8988T (cell line): ENCODE data around the gene EARS2.
"Not testable (repeated sequence)": the region's sequence is repeated elsewhere in the genome, so short reads cannot be mapped to it uniquely, and the experiment has no call there.

Experiments
- DNase-seq: peaks from one replicate; pipeline ENCODE4 v3.0.0; 2011

Gene EARS2

DNA sequence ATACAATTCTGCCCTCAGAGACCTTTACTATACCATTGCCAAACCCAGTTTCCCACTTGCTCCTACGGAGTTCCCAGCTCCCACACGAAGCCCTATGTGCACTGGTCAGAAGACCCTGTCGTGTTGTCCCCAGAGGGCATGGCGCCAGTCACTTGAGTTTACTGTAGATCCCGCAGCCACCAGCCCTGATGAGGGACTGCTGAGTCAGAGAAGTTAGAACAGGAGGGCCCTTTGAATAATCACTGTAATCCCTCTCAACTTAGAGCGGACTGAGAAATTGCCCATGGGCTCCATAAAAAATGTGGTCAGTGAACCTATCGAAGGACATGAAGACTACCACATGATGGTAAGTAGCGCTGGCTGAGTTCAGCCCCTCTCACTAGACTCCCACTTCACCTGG, 9.6 kb upstream of the EARS2 start:
- DNase-seq: no peak

DNA sequence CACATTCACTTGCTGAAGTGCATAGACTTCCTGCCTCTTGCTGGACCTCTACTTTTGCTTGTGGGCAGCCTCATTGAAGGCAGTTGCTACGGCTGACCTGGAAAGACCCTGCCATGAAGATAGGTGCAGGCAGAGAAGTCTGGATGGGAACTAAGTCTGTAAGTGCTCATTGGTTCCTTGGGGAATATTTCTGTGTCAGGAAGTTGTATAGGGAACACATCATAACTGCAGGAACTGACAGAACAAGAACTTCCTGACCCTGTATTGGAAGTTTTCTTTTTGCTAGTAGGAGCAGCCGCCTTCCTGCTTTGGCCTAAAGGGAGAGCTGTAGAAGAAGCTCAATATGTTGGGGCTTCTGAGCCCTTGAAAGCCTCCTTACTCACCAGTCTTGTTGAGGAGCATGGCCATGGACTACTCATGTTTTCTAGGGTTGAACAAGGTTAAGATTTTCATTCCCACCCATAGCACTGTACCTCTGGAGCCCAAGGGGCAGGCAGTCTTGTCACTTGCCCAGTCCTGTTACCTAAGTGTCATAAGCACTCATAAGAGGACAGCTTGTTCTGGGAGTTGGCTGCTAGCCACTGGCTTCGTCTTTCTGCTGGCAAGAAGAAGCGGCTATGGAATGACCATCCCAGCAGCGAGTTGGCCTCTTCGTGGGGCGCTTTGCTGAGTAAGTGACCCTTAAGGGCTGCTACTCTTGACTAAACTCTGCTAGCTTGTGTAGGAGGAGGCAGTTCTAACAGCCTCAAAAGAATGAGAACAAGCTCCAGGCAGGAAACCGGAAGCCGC, 7.6 kb upstream of the EARS2 start:
- DNase-seq: no peak

DNA sequence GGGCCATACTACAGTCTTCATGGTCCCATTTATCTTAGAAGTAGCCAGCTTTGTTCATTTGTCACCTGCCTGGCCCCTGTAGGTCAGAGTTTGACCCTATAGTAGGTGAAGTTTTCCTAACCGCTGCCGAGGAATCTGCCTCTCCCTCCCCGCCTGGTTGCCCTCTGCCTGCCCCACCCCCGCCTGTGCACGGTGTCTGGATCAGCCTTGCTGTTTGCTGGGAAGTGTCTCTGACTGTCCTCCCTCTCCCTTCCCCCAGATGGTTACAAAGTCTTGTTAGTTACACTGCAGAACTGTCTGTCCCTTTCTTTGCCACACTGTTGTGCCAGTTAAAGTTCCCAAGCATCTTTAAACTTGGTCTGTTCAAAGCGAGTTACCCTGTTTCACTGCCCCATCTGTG, 6.0 kb upstream of the EARS2 start:
- DNase-seq: no peak

DNA sequence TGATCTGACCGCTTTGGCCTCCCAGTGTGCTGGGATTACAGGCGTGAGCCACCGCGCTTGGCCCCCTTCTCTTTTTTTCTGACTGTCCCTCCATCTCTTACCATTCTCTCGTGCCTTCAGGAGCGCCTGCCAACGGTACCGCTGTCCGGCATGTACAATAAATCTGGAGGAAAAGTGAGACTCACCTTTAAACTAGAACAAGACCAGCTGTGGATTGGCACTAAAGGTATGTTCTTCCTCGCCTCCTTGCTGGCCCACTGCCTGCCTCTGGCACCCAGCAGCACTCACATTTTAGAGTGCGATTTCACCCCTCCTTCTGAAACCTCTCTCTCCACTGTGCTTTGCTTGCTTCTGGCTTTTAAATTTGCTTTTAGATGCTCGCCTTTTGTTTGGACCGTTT, 5.4 kb upstream of the EARS2 start:
- no peak for DNase-seq

DNA sequence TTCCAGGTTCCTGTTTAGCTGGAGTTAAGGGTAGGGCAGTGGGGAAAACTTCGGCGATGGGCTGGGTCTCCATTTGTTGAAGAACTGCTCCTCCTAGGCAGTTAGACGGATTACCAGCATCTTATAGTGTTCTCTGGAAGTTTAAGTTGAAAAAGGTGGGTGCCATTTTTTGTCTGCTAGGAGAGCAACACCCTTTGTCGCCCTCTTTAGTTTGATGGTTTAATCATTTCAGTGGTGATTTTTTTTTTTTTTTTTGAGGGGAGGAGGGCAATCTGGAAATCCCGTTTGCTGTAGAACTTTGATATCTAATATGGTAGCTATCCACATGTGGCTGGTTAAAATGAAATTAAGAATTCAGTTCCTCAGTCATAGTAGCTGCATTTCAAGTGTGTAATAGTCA, 4.4 kb upstream of the EARS2 start:
- DNase-seq: no peak

DNA sequence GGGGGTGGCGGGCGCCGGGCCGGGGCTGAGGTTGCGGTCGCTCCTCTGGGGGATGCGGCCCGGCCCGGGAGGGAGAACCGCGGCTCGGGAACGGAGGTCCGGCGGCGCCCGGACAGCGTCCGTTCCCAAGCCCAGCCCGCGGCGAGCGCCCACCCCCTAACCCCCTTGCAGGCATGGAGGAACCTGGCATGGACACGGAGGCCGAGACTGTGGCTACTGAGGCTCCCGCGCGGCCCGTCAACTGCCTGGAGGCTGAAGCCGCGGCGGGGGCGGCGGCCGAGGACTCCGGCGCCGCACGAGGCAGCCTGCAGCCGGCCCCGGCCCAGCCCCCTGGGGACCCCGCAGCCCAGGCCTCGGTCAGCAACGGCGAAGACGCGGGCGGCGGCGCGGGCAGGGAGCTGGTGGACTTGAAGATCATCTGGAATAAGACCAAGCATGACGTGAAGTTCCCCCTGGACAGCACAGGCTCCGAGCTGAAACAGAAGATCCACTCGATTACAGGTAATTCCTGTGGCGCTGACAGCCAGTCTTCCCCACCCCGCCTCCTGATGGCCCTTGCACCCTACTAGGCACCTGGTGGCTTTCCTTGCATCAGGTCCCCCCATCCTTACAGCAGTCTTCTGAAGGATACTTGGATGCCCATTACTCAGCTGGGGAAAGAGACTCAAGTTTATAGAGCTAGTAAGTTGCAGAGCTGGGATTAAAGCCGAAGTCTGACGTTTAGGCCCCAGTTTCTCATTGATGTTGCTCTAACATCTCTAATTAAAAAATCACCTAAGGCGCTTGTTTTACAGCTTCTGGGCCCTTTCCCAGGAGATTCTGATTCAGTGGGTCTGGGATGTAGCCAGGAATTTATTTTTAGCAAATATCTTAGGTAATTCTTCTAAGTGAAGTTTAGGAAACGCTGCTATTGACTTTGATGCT, 891 bp upstream of the EARS2 start:
- DNase-seq: no peak

DNA sequence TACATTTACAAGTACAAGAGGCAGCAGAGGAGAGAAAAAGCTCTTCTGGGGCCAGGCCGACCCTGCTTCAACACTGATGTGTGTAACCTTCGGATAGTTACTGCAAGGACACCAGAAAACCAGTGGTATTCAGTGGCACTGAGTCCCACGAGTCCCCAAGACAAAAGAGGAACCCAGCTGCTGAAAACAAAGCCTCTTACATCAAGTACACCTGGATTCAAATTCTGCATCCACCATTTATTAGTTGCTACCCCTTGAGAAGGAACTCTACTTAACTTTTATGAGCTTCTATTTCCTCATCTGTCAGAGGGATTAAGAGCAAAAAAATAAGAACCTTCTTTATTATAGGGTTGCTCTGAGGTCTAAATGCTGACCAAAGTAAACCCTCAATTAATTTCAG, 2.6 kb downstream of the EARS2 start:
- no peak for DNase-seq

DNA sequence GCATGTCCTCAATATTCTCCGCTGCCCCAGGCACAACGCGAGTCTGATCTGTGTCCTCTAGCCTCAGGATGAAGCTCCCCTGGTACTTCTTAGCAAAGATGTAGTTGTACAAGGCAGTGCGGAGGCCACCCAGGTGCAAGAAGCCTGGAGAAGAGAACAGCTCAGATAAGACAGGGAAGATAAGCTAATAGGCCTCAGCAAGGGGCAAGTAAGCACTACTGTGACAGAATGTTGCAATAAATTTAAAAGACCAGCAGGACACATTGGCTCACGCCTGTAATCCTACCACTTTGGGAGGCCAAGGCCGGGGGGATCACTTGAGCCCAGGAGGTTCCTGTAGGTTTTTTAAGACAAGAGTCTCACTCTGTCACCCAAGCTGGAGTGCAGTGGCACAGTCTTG, 5.0 kb downstream of the EARS2 start:
- no peak for DNase-seq

DNA sequence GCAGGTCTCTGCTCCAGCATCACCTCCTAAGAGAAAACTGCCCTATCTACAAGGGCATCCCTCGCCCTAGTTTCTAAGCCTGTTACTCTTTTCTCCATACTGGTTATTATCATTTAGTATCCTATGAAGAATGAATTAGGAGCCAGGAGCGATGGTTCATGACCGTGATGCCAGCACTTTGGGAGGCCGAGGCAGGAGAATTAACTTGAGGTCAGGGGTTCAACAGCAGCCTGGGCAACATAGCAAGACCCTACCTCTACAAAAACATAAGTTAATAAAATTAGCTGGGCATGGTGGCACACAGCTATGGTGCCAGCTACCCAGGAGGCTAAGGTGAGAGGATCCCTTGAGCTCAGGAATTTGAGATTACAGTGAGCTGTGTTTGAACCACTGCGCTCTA, 7.2 kb downstream of the EARS2 start:
- no peak for DNase-seq

DNA sequence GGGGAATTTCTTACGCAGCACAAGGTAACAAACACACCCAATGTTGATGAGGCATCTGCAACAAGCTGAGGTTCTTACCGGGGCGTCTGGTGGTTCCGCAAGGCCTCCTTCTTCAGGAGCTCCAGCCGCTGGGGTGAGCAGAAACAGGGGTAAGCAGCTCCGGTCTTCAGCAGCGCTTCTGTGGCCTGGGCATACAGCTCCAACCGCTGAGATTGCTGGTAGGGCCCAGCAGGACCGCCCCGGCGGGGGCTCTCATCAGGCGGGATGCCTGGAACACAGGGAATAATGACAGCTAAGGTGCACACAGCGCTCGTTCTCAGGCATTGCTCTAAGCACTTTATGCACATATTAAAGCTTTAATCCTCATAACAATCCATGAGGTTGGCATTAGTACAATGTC, 12.7 kb downstream of the EARS2 start:
- no peak for DNase-seq

DNA sequence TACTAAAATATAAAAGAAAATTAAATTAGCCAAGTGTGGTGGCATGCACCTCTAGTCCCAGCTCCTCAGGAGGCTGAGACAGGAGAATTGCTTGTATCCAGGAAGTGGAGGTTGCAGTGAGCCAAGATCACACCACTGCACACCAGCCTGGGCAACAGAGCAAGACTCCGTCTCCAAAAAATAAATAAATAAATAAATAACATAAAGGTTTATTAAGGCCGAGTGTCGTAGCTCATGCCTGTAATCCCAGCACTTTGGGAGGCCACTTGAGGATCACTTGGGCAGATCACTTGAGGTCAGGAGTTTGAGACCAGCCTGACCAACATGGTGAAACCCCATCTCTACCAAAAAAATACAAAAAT, 16.4 kb downstream of the EARS2 start:
- DNase-seq: not testable (repeated sequence)

DNA sequence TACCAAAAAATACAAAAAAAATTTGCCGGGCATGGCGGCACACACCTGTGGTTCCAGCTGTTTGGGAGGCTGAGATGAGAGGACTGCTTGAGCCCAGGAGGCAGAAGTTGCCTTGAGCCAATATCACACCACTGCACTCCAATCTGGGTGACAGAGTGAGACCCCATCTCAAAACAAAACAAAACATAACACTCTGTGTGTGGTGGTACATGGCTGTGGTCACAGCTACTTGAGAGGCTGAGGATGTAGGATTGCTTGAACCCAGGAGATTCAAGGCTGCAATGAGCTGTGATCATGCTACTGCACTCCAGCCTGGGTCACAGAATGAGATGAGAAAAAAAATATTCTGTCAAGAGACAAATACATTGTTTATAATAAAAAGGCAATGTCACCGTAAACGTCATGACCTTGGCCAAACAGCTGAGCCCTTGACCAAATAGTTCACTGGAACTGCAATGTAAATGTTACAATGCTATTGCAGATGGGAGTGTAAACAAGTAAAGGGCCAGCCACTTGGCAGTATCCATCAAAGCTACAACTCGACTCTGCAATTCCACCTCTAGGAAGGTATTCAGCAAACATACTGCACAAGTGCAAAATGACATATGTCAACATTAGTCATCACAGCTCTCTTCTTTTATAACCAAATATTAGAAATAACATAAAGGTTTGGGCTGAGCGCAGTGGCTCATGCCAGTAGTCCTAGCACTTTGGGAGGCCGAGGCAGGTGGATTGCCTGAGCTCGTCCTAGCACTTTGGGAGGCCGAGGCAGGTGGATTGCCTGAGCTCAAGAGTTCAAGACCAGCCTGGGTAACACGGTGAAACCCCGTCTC, 16.9 kb downstream of the EARS2 start:
- no peak for DNase-seq

DNA sequence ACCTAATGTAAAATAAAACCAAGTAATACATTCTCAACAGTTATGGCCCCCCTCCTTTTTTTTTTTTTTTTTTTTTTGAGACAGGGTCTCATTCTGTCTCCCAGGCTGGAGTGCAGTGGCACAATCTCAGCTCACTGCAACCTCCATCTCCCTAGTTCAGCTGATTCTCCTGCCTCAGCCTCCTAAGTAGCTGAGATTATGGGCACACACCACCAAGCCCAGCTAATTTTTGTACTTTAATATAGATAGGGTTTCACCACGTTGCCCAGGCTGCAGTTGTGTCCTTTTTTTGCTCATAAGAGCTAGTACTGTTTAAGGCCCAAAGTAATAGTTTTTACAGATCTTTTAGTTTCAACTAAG, 18.3 kb downstream of the EARS2 start:
- no peak for DNase-seq

DNA sequence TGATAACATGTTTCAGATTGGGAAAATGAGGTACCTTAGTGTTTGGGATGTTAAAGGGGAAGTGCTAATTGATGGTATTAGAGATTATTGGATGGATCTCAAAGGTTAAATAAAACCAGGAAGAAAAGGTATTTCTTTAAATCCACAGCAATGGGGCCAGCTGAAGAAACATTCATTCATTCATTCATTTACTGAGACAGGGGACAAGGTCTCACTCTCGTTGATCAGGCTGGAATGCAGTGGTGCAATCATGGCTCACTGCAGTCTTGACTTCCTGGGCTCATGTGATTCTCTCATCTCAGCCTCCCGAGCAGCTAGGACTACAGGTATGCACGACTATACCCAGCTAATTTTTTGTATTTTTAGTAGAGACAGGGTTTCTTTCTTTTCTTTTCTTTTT, 19.8 kb downstream of the EARS2 start:
- no peak for DNase-seq

DNA sequence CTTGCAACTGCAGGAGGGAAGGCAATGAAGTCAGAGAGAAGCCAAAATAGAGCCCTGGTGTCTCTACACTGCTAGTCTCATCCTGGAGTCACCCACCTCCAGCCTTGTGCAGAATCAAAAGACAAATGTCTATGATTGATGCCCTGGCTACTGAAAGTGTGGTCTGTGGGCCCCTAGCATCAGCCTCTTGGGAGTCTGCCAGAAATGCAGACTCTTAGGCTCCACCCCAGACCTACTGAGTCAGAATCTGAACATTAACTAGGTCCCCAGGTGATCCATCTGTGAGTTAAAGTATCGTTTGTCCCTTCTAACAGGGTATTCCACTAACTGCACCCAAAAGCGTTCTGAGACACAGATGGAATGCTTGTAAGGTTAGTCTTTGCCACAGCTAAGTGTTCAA, 21.2 kb downstream of the EARS2 start:
- DNase-seq: no peak

DNA sequence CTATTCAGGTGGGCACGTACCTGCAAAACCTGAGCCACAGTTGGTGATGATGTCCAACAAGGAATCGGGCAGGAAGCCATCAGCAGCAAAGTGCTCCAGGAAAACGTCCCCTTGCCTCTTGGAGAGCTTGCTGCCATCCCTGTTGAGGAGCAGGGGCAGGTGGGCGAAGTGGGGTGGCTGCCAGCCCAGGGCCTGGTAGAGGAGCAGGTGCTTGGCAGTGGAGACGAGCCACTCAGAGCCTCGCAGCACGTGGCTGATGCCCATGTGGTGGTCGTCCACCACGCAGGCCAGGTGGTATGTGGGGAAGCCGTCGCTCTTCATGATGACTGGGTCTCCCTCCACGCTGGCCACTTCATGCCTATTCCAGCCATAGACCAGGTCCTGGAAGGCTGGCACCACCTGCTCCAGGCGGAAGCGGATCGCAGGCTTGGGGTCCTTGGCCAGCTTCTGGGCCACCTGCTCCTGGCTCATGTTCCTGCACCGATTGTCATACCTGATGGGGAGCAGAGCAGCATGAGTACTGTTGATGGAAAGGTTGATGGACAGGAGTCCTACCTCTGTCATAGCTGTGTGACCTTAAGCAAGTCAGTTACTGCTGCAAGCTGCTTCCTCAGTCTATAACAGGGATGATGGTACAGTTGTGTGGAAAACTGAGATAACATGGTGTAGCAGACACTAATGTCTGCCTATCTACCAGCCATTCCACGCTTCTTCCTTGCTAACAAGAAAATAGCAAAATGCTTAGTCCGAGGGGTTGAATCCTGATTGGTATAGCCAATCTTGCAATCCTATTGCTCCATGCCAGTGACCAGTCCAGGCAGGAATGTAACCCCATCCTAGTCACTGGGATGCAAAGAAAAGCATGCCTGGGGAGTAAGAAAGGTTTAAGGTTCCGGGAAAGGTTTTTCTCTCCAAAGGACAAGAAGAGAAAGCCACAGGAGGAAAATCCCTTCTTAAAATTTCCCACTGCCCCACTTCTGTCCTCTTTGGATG, 22.0 kb downstream of the EARS2 start:
- DNase-seq: no peak

DNA sequence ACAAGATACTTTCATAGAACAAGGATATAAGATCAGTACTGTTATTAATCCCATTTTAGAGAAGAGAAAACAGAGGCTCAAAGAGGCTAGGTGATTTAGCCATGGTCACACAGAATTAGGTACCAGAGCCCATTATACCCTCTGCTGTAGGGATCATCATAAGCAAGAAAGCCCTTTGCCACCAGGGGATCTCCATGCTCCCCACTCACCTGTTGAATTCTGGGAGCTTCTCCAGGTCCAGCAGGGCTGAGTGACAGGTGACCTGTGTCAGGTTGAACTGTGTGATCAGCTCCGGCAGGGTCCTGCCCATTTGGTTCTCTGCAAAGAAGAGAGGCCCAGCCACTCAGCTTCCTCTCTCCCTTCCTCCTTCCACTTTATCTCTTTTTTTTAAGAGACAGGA, 24.7 kb downstream of the EARS2 start:
- no peak for DNase-seq

DNA sequence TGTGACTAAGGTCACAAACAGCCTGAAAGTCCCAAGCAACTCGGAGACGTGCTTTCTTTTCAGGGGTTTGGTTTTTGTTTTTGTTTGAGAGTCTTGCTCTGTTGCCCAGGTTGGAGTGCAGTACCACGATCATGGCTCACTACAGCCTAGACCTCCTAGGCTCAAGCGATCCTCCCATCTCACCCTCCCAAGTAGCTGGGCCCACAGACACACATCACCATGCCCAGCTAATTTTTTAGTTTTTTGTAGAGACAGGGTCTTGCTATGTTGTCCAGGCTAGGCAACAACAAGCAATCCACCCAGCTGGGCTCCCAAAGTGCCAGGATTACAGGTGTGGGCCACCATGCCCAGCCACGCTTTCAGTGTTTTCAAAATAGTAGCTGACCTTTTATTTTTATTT, 27.1 kb downstream of the EARS2 start:
- DNase-seq: no peak

DNA sequence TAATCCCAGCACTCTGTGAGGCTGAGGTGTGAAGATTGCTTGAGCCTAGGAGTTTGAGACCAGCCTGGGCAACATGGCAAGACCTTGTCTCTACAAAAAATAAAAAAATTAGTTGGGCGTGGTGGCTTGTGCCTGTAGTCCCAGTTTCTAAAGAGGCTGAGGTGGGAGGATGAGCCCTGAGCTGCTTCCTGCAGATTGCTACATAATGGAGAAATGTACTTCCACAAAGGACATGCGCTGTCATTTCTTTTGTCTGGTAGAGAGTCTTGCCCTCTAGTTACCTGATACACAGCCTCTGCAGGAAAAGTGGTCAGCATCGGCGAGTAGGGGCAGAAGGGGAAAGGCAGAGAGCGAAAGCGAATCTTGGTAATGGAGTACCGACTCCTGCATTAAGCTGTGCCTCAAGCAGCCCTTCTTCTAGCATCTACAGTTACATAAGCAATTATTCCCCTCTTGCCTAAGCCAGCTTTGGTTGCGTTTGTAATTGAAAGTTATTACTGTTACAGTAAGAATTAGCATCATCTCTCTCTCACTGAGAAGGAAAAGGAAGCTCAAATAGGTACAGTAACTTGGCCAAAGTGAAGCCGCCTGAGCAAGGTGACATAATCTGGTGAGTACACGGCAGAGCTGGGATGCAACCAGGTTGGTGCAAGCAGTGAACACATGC, 28.4 kb downstream of the EARS2 start:
- no peak for DNase-seq

DNA sequence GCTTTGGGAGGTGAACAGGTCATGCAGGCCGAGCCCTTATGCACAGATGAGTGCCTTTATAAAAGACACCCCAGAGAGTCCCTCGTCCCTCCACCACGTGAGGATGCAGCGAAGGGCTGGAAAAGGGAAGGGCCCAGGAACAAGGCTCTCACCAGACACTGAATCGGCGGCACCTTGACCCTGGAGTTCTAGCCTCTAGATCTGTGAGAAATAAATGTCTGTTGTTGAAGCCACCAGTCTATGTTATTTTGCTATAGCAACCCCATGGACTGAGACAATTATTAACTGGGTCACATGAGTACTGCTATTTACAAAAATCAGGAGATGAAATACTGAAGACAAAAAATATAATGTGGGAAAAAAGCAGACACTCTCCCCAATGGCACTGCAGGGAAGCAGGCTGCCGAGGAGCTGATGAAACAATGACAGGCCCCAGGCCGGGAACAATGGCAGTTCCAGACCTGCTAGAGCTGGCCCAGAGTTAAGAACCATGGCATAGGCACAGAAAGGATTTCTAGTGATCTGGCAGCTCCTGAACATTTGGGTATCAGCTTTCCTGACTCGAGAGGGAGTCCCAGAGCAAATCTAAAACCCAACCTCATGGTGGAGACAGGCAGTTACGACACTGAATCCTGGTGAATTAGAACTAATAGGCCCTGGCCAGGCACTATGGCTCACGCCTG, 29.0 kb downstream of the EARS2 start:
- DNase-seq: no peak

DNA sequence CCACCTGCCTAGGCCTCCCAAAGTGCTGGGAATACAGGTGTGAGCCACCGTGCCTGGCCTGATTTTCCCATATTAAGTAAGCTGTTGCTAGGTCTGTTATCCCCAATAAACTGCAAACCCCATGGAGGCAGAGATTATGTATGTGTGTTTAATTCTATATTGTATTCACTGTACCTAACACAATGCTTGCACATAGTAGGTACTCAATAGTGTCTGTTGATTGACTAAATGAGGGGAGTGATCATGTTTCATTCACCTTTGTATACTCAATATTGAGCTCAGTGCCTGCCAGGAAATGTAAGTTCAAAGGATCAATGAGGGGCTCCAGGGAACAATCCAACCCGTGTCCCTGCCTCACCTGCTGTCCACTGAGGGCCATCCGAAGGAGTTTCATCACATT, 32.3 kb downstream of the EARS2 start:
- DNase-seq: no peak
